Right ventricle myocardium inferior (tissue), 1 donor: ENCODE data around the gene TAAR5. TPM values are rescaled to one million over a fixed set of nuclear protein-coding genes. Genes with fewer than 3 reads are reported as not detected.
"Not testable (repeated sequence)": the region's sequence is repeated elsewhere in the genome, so short reads cannot be mapped to it uniquely, and the experiment has no call there.

Experiments
- ATAC-seq: fragments of 200-7000 bp; cut with Tn5 transposase; one replicate; pipeline ENCODE4 v1.9.1; 2020; ENCODE audit warnings: mild to moderate bottlenecking, moderate library complexity
- DNase-seq: peaks from one replicate; pipeline ENCODE4 v3.0.0; 2021; ENCODE audit errors: missing footprints
- intact Hi-C: fragments of 100-400 bp; cut with DNase I; formaldehyde crosslinking; loops from one replicate; pipeline ENCODE4 v1.11.0; 2022
- total RNA-seq: library from RNA; stranded (reverse); fragmentation: NEBNext Ultra II Directional; extraction: Animal tissue kit (Norgen Biotek cat#: 25700); gene quantifications from one replicate; pipeline ENCODE4 v1.2.1, GENCODE V29; 2021
- donor health status: DM: no; HTN: yes; CAD: no; lungs with severe emphysema.

The TAAR5 gene
- total RNA-seq, 1 donor from 2014 or later, result not detected

DNA sequence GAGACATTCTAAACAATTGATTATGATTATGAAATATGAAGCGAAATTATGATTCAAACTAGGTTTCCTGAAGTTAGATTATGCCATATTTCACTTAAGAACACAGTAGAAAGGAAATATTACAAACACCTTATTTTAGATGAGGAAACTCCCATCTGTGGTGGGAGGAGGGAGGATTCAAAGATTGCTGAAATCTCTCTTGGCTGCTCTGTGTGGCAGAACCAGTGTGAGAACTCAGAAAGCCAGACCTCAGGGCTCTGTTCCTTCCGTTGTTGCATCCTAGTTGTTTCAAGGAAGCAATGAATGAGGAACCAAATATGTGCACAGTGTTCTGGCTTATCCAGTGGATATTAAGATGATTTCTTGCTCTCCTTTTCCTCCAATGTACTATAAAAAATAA lies 2.1 kb downstream of the TAAR5 start:
- ATAC-seq, result no peak
- intact Hi-C loops, result no loop called here

DNA sequence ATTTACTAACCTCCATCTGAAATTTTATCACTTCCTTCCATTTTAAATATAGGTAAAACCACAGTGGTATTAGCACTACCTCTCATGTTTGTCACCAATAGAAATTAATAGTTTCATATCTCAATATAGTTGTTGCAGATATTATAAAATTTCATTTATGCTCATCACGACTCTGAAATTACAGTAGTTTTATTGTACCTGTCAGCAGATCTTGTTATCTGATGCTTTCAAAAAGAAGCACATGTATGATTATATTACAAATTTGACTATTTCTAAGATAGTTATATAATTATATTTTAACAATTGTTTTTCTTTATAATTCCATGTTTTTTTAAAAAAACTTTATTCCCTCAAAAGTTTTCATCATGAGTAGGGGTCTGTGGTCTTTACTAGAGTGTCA lies 4.8 kb downstream of the TAAR5 start:
- no peak for DNase-seq
- intact Hi-C loops, result no loop called here
- no peak for ATAC-seq

More for the DNA sequence above, 2.1 kb downstream of the TAAR5 start:
- DNase-seq, result no peak

DNA sequence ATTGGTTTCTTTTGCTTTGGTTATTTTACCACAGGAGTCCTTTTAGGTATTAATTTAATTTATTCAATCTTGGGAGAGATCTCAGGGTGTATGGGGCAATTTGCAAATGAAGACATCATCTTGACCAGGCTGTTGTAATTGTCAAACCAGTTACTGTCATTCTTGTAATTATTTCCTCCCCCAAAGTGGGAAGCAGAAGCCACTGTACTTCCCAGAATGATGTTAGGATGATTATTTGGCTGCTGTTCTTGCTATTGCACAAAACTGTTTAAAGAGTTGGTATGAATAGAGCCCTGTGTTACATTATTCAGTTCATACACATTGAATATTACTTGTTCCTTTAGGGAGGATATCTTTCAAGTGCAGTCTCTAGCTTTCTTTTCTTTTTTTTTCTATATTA lies 17.8 kb downstream of the TAAR5 start:
- intact Hi-C loops, result no loop called here
- ATAC-seq (no peak), DNase-seq (no peak)

DNA sequence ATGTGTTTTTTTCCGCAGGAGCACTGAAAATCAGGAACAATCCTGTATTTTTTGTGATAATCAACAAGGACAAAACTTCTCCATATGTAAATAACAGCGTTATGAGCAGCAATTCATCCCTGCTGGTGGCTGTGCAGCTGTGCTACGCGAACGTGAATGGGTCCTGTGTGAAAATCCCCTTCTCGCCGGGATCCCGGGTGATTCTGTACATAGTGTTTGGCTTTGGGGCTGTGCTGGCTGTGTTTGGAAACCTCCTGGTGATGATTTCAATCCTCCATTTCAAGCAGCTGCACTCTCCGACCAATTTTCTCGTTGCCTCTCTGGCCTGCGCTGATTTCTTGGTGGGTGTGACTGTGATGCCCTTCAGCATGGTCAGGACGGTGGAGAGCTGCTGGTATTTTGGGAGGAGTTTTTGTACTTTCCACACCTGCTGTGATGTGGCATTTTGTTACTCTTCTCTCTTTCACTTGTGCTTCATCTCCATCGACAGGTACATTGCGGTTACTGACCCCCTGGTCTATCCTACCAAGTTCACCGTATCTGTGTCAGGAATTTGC lies 19.2 kb downstream of the TAAR5 start, which contains the start of gene TAAR6:
TSS of gene TAAR6 (plus strand) at position 102 of the 557 bp plus-strand sequence. CDS start at position 102, 0 bp downstream.
- ATAC-seq, result no peak
- intact Hi-C loops, result no loop called here
- no peak for DNase-seq

DNA sequence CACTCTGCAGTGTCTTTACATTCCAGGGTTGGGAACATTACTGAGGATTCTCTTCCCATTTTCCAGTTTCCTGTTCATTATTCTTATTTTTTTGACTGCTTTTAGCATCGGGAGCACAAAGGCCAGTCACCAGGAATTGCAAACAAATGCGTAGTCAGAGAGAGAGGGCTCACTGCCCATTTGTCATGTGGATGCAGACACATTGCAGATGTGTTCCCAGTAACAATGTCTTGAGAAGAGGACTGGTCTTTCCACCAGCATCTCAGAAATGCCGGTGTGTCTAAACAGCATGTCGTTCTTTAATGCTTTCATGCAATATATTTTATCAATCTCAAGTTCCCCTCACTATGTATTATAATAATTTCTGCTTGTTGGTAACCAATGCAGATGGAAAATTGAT lies 20.4 kb downstream of the TAAR5 start:
- intact Hi-C loops, result no loop called here
- ATAC-seq (no peak), DNase-seq (no peak)

DNA sequence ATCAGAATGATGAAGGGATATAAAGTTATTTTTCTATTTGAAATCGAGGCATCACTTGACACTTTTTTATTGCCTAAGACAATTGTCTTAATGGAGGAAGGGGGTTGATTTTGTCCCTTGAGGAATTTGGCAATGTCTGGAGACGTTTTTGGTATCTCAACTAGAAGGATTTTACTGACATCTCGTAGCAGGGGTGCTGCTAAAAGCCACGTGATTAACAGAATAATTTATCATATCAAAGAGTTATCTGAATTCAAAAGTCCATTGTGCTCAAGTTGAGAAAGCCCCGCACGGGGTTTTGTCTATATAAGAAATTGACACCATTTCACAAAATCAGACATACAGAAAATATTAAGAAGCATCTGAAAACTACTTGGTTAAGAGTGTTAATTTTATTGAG lies 20.9 kb downstream of the TAAR5 start:
- no peak for ATAC-seq
- no peak for DNase-seq
- intact Hi-C loops, result no loop called here

GRCh38 chr6:132567566-132567965 lies 22.0 kb downstream of the TAAR5 start:
- intact Hi-C loops, result no loop called here
- no peak for DNase-seq
- ATAC-seq, result no peak

GRCh38 chr6:132566404-132566803 lies 23.1 kb downstream of the TAAR5 start:
- ATAC-seq (no peak), DNase-seq (no peak)
- intact Hi-C loops, result no loop called here

GRCh38 chr6:132560087-132560486 lies 29.5 kb downstream of the TAAR5 start:
- intact Hi-C loops, DNase-seq, ATAC-seq: not testable (repeated sequence)

DNA sequence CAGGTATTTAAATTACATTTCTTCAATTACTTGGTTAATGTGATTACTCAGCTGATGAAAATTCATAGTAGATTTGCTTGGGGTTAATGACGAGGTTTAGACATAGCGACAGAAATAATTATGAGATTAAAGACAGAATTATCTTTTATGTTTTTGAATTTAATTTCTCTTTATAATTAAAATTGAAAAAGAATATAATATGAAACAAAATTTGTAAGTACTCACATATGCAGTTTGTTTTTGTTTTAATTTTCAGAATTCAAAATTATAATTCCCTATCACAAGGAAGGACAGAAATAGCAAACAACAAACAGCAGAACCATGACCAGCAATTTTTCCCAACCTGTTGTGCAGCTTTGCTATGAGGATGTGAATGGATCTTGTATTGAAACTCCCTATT lies 37.2 kb downstream of the TAAR5 start, which contains the start of gene TAAR8:
TSS of gene TAAR8 (plus strand) at position 301 of the 400 bp plus-strand sequence. CDS start at position 322, 21 bp downstream.
- intact Hi-C loops, result no loop called here
- DNase-seq (no peak), ATAC-seq (no peak)

- intact Hi-C loops, result no loop called here
- no peak for DNase-seq
- no peak for ATAC-seq
Measured at GRCh38 chr6:132551214-132551613, 38.3 kb downstream of the TAAR5 start.

DNA sequence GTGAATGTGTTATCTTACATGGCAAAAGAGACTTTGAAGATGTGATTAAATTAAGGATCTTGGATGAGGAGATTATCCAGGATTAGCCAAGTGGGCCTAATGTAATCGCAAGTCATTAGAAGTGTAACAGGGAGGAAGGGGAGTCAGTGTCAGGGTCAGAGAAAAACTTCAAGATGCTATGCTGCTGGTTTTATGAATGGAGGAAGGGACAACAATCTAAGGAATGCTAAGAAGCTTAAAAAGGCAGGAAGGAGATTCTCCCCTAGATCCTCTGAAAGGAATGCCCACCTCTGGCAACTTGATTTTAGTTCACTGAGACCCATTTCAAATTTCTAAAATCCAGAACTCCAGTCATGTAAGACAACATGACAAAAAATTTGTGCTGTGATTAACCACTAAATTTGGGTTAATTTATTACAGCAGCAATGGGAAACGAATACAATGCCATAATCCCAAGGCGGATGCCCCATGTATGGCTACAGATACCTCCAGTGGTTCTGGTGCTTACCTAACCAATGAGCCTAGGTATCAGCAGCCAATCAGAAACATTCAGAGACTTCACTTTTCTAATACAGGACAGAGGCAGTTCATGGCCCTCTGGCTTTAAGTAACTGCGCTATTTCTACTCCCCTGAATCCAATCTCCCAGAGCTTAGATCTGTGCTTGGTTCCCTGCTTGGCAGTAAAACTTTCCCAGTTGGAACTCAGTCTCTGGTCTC lies 40.6 kb downstream of the TAAR5 start:
- intact Hi-C loops, result no loop called here
- ATAC-seq (no peak), DNase-seq (no peak)

DNA sequence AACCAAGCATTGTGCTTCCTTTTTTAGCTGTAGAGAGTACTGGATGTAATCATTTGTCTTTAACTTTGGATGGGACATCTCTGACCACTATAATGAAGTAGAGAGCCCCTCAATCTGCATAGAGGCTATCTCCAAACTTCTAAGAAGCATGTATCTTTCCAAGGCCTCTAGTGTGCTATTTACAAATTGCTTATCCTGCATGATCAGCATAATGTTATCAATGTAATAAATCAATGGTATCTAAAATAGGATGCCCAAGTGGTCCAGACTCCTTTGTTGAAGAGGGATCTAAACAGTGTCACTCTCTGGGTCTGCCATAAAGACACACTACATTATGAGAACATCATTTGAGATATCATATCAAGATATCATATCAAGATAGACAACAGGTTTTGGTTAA lies 44.7 kb downstream of the TAAR5 start:
- intact Hi-C loops, result no loop called here
- ATAC-seq (no peak), DNase-seq (no peak)

Other genes starting within 250 kb of the TAAR5 start
- 3.1 TPM for gene MOXD1, start 188.3 kb downstream of the TAAR5 start, total RNA-seq
- gene STX7, start 76.6 kb downstream of the TAAR5 start, total RNA-seq, result 53.3 TPM
- gene TAAR9, start 51.5 kb downstream of the TAAR5 start, total RNA-seq, result not detected
- gene TAAR8, start 37.1 kb downstream of the TAAR5 start, total RNA-seq, result not detected
- gene TAAR6, start 19.4 kb downstream of the TAAR5 start, total RNA-seq, result not detected
- not detected for gene TAAR2, start 34.5 kb upstream of the TAAR5 start, total RNA-seq
- gene TAAR1, start 69.4 kb upstream of the TAAR5 start, total RNA-seq, result not detected
- gene VNN1, start 124.3 kb upstream of the TAAR5 start, total RNA-seq, result 2.2 TPM
- 2.8 TPM for gene VNN2, start 168.2 kb upstream of the TAAR5 start, total RNA-seq
- 2.8 TPM for gene SLC18B1, start 208.9 kb upstream of the TAAR5 start, total RNA-seq
- 561 TPM for gene RPS12, start 224.8 kb upstream of the TAAR5 start, total RNA-seq